Measurements from ENCODE around the gene PTCH1.

DNA sequence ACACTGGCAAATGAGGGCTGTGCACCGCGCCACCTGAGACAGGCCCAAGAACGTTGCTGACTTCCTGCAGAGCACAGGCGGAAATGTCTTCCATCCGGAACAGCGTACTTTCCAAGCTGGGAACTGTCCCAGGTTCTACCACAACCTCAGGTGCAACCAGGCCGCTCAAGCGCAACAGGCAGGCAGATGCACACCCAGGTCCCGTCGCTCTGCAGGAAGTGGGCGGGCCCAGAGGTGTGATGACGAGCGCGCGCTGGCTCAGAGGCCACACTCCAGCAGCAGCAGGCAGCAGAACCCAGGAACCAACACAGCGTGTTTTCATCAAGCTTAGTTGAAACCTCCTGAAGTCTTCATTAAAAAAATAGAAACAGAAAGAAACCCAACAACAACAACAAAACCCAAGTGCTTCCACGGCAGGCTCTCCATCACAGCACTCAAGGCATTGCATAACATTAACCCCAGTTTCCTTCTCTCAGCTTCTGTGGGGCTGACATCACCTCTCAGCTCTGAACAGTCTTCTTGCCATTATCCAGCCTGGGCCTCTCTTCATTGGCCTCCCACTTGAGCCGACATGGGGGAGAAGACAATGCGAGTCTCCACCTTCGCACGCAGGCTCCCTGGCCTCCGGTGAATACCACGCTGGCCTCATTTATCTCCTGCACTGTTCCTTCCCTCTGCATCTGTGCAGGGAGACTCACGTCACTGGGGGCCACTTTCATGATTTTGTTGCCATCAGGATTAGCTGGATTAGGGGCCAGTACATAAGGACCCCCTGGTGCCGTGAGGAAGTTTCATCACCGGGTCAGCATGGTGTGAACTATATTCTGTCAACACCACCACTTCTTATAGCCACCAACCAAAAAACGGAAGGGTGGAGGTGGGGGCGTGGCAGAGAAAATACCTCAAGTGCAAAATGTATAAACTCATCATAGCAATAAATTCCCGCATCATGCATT lies 22.1 kb downstream of the PTCH1 start:
- TF ChIP-seq, protein P1, sequence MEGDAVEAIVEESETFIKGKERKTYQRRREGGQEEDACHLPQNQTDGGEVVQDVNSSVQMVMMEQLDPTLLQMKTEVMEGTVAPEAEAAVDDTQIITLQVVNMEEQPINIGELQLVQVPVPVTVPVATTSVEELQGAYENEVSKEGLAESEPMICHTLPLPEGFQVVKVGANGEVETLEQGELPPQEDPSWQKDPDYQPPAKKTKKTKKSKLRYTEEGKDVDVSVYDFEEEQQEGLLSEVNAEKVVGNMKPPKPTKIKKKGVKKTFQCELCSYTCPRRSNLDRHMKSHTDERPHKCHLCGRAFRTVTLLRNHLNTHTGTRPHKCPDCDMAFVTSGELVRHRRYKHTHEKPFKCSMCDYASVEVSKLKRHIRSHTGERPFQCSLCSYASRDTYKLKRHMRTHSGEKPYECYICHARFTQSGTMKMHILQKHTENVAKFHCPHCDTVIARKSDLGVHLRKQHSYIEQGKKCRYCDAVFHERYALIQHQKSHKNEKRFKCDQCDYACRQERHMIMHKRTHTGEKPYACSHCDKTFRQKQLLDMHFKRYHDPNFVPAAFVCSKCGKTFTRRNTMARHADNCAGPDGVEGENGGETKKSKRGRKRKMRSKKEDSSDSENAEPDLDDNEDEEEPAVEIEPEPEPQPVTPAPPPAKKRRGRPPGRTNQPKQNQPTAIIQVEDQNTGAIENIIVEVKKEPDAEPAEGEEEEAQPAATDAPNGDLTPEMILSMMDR (IDR thresholded peaks at IDR 0.05): no peak
- no peak for TF ChIP-seq POLR2A (IDR thresholded peaks at IDR 0.05)
